GM12865 (cell line): ENCODE results near the gene INHBB.

Experiments
- DNase-seq: peaks from one replicate; pipeline ENCODE4 v3.0.0; 2010; ENCODE audit warnings: low read depth
- H3K4me3 ChIP-seq: 2 replicates; pipeline ENCODE4 v1.5.1; 2011; ENCODE audit warnings: mild to moderate bottlenecking, low read depth, low read length, control low read depth
- TF ChIP-seq, protein P1 (sequence below): IDR thresholded peaks from 2 replicates; pipeline ENCODE4 v1.5.1; 2011; ENCODE audit warnings: low read length, control low read depth, low read depth, inconsistent platforms; ENCODE audit not compliant: insufficient read depth; ENCODE audit errors: missing control alignments

Gene INHBB

DNA sequence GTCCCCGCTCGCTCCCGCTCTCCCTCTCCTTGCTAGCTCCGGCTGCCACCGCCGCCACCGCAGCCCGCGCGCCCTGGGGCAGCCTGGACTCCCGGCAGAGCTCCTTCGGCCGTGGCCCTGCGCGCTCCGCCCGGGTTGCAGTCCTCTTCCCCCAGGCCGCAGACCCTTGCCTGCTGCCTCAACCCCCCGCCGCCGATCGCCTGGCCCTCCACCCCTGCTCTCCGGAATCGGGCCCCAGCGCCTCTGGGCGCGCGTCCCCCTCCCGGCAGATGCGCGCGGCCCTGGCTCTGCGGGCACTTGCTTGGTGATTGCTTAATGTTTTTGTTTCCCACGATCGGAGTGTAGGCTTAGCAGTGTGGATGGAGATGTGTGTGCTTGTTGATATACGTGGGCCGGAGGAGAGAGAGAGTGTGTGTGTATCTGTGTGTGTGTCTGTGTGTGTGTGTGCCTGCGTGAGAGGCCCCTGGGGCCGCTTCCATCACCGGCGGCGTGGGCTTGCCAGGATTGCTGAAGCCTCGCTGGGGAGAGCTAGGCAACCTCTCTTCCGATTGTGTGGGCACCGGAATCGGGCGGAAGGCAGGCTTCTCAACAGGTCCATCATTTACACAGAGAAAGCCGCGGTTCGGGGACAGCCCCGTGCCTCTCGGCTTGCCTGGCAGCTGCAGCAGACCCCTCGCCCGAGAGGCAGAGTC is 877 bp downstream of the INHBB start:
- TF ChIP-seq, protein P1, sequence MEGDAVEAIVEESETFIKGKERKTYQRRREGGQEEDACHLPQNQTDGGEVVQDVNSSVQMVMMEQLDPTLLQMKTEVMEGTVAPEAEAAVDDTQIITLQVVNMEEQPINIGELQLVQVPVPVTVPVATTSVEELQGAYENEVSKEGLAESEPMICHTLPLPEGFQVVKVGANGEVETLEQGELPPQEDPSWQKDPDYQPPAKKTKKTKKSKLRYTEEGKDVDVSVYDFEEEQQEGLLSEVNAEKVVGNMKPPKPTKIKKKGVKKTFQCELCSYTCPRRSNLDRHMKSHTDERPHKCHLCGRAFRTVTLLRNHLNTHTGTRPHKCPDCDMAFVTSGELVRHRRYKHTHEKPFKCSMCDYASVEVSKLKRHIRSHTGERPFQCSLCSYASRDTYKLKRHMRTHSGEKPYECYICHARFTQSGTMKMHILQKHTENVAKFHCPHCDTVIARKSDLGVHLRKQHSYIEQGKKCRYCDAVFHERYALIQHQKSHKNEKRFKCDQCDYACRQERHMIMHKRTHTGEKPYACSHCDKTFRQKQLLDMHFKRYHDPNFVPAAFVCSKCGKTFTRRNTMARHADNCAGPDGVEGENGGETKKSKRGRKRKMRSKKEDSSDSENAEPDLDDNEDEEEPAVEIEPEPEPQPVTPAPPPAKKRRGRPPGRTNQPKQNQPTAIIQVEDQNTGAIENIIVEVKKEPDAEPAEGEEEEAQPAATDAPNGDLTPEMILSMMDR = no peak

DNA sequence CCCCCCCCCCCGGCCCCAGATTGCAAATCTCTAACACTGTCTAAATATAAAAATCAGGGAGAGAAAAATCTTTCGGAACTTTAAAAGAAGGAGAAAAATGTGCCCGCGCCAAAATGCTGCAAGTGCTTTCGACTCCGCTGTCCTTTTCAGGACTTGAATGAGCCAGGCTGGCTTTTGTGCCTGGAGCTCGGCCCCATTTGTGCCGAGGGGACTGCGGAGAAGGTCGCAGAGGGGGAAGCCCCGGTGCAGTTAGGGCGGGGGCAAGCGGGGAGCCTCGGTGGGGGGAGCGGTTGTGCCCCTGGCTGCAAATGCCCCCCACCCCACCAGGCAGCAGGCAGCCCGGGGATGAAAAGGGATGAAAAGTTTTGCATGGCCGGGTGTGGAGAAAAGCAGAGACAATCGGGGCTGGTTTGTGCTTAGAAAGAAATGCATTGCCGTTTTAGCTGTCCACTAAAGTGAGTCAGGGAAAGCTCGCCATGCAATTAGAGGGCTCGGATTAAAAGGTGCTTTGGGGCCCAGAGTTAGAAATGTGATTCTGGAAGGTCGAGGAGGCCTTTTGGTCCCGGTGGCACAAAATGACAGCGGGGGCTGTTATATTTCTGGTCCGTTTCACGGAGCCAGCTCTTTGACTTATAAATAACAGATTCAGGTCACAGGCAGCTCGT is 1.6 kb downstream of the INHBB start:
- TF ChIP-seq, protein P1 = no peak
- no peak for DNase-seq
- no peak overlapping the region for H3K4me3 ChIP-seq

More for the DNA sequence above, 877 bp downstream of the INHBB start:
- H3K4me3 ChIP-seq = no peak overlapping the region
- DNase-seq = no peak

DNA sequence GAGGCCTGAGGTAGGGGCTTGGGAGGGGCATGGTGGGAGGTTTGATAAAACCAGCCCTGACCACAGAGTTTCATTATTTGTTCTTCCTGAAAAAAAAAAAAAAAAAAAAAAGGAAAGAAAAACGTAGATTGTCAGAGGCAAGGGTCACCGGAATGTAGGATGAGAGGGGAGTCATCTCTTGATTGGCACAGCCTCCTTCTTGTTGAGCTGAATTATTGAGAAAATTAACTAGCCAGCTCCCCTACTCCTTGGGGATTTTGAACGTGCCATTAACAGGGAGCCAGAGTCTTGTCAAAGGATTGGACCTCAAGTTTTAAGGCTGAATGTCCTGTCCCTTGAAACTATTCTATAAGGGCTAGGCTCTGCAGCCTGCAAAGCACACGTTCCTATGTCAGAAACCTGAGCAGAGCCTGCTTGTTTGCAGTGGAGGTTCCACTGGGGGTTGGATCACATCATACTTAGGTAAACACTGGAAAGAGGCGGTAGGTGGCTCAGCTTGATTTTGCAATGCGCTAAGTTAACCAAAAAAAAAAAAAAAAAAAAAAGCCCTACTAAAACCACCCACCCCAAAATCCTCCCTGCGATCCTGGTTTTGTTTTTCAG is 2.3 kb downstream of the INHBB start:
- no peak overlapping the region for H3K4me3 ChIP-seq
- TF ChIP-seq, protein P1 = no peak
- DNase-seq = no peak

DNA sequence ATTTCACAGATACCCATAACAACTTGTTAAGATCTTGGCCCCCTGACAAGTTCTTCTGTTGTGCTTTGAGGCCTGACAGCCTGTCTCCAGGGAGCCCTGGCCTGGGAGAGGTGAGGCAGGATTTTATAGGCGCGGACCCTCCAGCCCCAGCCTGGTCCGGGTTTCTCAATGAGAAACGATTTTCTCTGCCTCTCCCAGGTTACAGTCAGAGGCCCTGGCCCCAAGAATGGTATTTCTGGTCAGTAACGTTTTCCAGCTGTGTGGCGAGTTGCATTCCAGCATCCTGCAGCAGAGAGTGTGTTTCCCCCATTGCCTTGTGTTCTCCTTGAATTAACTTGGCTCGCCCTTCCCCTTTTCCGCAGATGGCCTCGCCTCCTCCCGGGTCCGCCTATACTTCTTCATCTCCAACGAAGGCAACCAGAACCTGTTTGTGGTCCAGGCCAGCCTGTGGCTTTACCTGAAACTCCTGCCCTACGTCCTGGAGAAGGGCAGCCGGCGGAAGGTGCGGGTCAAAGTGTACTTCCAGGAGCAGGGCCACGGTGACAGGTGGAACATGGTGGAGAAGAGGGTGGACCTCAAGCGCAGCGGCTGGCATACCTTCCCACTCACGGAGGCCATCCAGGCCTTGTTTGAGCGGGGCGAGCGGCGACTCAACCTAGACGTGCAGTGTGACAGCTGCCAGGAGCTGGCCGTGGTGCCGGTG is 3.0 kb downstream of the INHBB start:
- TF ChIP-seq, protein P1 = no peak
- H3K4me3 ChIP-seq = no peak overlapping the region

DNA sequence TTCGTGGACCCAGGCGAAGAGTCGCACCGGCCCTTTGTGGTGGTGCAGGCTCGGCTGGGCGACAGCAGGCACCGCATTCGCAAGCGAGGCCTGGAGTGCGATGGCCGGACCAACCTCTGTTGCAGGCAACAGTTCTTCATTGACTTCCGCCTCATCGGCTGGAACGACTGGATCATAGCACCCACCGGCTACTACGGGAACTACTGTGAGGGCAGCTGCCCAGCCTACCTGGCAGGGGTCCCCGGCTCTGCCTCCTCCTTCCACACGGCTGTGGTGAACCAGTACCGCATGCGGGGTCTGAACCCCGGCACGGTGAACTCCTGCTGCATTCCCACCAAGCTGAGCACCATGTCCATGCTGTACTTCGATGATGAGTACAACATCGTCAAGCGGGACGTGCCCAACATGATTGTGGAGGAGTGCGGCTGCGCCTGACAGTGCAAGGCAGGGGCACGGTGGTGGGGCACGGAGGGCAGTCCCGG is 3.5 kb downstream of the INHBB start:
- DNase-seq = no peak
- TF ChIP-seq, protein P1 = no peak
- H3K4me3 ChIP-seq = no peak overlapping the region

More for the DNA sequence above, 3.0 kb downstream of the INHBB start:
- no peak for DNase-seq

DNA sequence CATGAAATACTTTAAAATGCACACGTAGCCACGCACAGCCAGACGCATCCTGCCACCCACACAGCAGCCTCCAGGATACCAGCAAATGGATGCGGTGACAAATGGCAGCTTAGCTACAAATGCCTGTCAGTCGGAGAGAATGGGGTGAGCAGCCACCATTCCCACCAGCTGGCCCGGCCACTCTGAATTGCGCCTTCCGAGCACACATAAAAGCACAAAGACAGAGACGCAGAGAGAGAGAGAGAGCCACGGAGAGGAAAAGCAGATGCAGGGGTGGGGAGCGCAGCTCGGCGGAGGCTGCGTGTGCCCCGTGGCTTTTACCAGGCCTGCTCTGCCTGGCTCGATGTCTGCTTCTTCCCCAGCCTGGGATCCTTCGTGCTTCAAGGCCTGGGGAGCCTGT is 4.1 kb downstream of the INHBB start:
- no peak for DNase-seq
- TF ChIP-seq, protein P1 = no peak
- H3K4me3 ChIP-seq = no peak overlapping the region
